Heart left ventricle (tissue), 16 donors: ENCODE results near the gene GAP43. TPM values are rescaled to one million over a fixed set of nuclear protein-coding genes. Genes with fewer than 3 reads are reported as not detected.
A peak's percentile ranks its signal among the peaks of the same experiment; 100 is the strongest.

Experiments
- ATAC-seq, 4 donors: fragments of 200-7000 bp; cut with Tn5 transposase; one replicate each; pipeline ENCODE4 v1.9.1; 2020 to 2022; ENCODE audit warnings: moderate library complexity in 4 of 4, mild to moderate bottlenecking in 3 of 4, moderate number of reproducible peaks in 1 of 4
- DNase-seq, 5 donors: peaks; one replicate each; pipeline ENCODE4 v3.0.0-alpha.2; 2020
- H3K27ac ChIP-seq, 12 donors: fragments of 200-600 bp; sonication (generic) in 4 of 12; one replicate each; pipeline versions ENCODE4 v1.5.0 to v1.8.0; 2016 to 2022; ENCODE audit warnings: mild to moderate bottlenecking in 2 of 12
- H3K27me3 ChIP-seq, 9 donors: fragments of 200-600 bp; sonication (generic) in 2 of 9; one replicate each; pipeline versions ENCODE4 v1.5.1 to v1.8.0; 2016 to 2022; ENCODE audit warnings: mild to moderate bottlenecking in 3 of 9
- H3K36me3 ChIP-seq, 9 donors: fragments of 200-600 bp; sonication (generic) in 2 of 9; one replicate each; pipeline versions ENCODE4 v1.5.0 to v1.8.0; 2018 to 2022; ENCODE audit warnings: mild to moderate bottlenecking in 2 of 9
- H3K4me1 ChIP-seq, 12 donors: fragments of 200-600 bp; sonication (generic) in 4 of 12; one replicate each; pipeline versions ENCODE4 v1.5.0 to v1.8.0; 2016 to 2022; ENCODE audit warnings: mild to moderate bottlenecking in 3 of 12
- H3K4me3 ChIP-seq, 12 donors: fragments of 200-600 bp; sonication (generic) in 4 of 12; one replicate each; pipeline versions ENCODE4 v1.5.0 to v1.8.0; 2017 to 2022; ENCODE audit warnings: mild to moderate bottlenecking in 9 of 12, moderate library complexity in 4 of 12
- H3K9me3 ChIP-seq, 12 donors: fragments of 200-600 bp; sonication (generic) in 4 of 12; one replicate each; pipeline versions ENCODE4 v1.5.0 to v1.8.0; 2016 to 2022; ENCODE audit warnings: mild to moderate bottlenecking in 1 of 12
- CTCF ChIP-seq, 12 donors: fragments of 200-600 bp; sonication (generic) in 4 of 12; IDR thresholded peaks; one replicate each; pipeline versions ENCODE4 v1.5.0 to v1.8.0; 2018 to 2022; ENCODE audit warnings: antibody characterized with exemption in 12 of 12, mild to moderate bottlenecking in 5 of 12
- POLR2A ChIP-seq, 2 donors: fragments of 450-650 bp; IDR thresholded peaks; one replicate each; pipeline ENCODE4 v1.6.1; 2017; ENCODE audit warnings: antibody characterized with exemption in 2 of 2, mild to moderate bottlenecking in 2 of 2, moderate library complexity in 2 of 2
- WGBS, 4 donors: extraction: QIAGEN DNeasy Blood & Tissue Kit in 2 of 4; methylation state at CpG; one replicate each; pipeline versions ENCODE4 v1.1.5 to v1.1.7; 2013 to 2018; 5-methylcytosine and 5-hydroxymethylcytosine counted together
- intact Hi-C, 10 donors: fragments of 100-400 bp; cut with DNase I; formaldehyde crosslinking; loops; one replicate each; pipeline versions ENCODE4 v1.11.1 to v1.14.2; 2022
- polyA plus RNA-seq, 2 donors: library from polyadenylated mRNA; stranded (reverse); fragments of 200-250 nt; gene quantifications; one replicate each; pipeline ENCODE4 v1.2.3, GENCODE V29; 2013
- total RNA-seq, 9 donors: library from RNA; depleted of rRNA in 2 of 9; stranded (reverse); fragments of >200 nt in 2 of 9; fragmentation: NEBNext Ultra II Directional in 3 of 9; extraction: Animal tissue kit (Norgen Biotek cat#: 25700) in 3 of 9; gene quantifications; one replicate each; pipeline versions ENCODE4 v1.1.0 to v1.2.4, GENCODE V29; 2016 to 2023
- donor health status: ischemic (EF 13 %, LVEDD 7.1; RV severe dilation, severe dysfunction).
- donor health status: healthy with polysubstance abuse.
- donor health status: DM: no; HTN: yes; CAD: no.
- donor health status: DM: no; HTN: no; CAD: no.
- donor health status: ischemic (EF 25% LVEDD 6.9; RV normal size, moderate dysfunction).
- donor health status: ischemic (EF 25% LVEDD 5.7; RV mildly dilated, moderate dysfunction).
- donor health status: healthy.
- donor health status: DM: yes; HTN: yes; CAD: no.
- donor health status: ischemic (EF 35%, LVEDD 5.7; RV mildly dilated, moderate dysfunction).
- donor health status: nonischemic (EF 11% LVEDD 7.7; RV severe dilation, severe dysfunction).
- donor health status: DM: yes; HTN: yes; CAD: no.
- donor health status: PGD.
- donor health status: ischemic (EF 29% LVEDD 5.4; RV normal size, mild dysfunction).
- donor health status: nonischemic (EF 23%, LVEDD 6.1; RV moderate dilation, normal function).

Gene GAP43
- total and polyA plus RNA-seq, 11 donors = 0.11 to 4.7 (median 1.2) TPM; not detected in 1

- 71 to 75% (median 73%) methylated on average over 9 of the region's 9 CpGs for WGBS, 4 donors
- H3K4me3 ChIP-seq = no peak overlapping the region
- intact Hi-C loops = loop anchor here (1.0 to 10.0 kb wide), 15 partner anchors 35 to 1309 kb away; no protein-coding TSS in a partner anchor
- H3K36me3 ChIP-seq = no peaks in the 10 kb centered on the region
- H3K27me3 ChIP-seq = no peaks in the 10 kb centered on the region
- DNase-seq (no peak), ATAC-seq (no peak)
- no peaks in the 10 kb centered on the region for H3K9me3 ChIP-seq
- H3K4me1 ChIP-seq = peaks cover 0 to 14% (median 0%) of the 10 kb centered on the region in 12 donors
- H3K27ac ChIP-seq = no peak overlapping the region
- TF ChIP-seq POLR2A (IDR thresholded peaks at IDR 0.05) (no peak), CTCF (IDR thresholded peaks at IDR 0.05) (no peak)
Measured at GRCh38 chr3:115693868-115694267, 70.6 kb downstream of the GAP43 start.

GRCh38 chr3:115695090-115695489 is 71.8 kb downstream of the GAP43 start:
- TF ChIP-seq CTCF (IDR thresholded peaks at IDR 0.05) (no peak), POLR2A (IDR thresholded peaks at IDR 0.05) (no peak)
- Histone ChIP-seq H3K9me3 (no peaks in the 10 kb centered on the region), H3K4me1 (peaks cover 0 to 17% (median 0%) of the 10 kb centered on the region in 12 donors), H3K4me3 (no peak overlapping the region), H3K27ac (no peak overlapping the region), H3K27me3 (no peaks in the 10 kb centered on the region), H3K36me3 (no peaks in the 10 kb centered on the region)
- intact Hi-C loops = loop anchor here in 6 of 10 donors (10.0 kb wide), 5 partner anchors 90 to 1310 kb away; no protein-coding TSS in a partner anchor
- ATAC-seq (no peak), DNase-seq (no peak)

GRCh38 chr3:115697263-115698053 is 74.1 kb downstream of the GAP43 start:
- intact Hi-C loops = loop anchor here in 6 of 10 donors (10.0 kb wide), 5 partner anchors 87 to 1313 kb away; no protein-coding TSS in a partner anchor
- no peak for ATAC-seq
- TF ChIP-seq CTCF (IDR thresholded peaks at IDR 0.05) = no peak
- TF ChIP-seq POLR2A (IDR thresholded peaks at IDR 0.05) = no peak

GRCh38 chr3:115698851-115699591 is 75.7 kb downstream of the GAP43 start:
- peak overlapping the region in 3 of 12 donors; percentile 10 to 43 (median 14) for H3K27ac ChIP-seq
- no peak overlapping the region for H3K4me3 ChIP-seq
- TF ChIP-seq CTCF (IDR thresholded peaks at IDR 0.05) = no peak
- no peak for TF ChIP-seq POLR2A (IDR thresholded peaks at IDR 0.05)
- no peaks in the 10 kb centered on the region for H3K27me3 ChIP-seq
- ATAC-seq (peak in 2 of 4 donors; percentile 52 to 94), DNase-seq (peak in 2 of 5 donors; percentile 19 to 39)
- peaks cover 0 to 6% (median 0%) of the 10 kb centered on the region in 12 donors for H3K4me1 ChIP-seq
- H3K9me3 ChIP-seq = peaks cover 0 to 7% (median 0%) of the 10 kb centered on the region in 12 donors
- intact Hi-C loops = loop anchor here in 6 of 10 donors (10.0 kb wide), 5 partner anchors 86 to 1314 kb away; no protein-coding TSS in a partner anchor
- 61 to 69% (median 66%) methylated on average over 8 of the region's 8 CpGs for WGBS, 4 donors
- no peaks in the 10 kb centered on the region for H3K36me3 ChIP-seq

More at GRCh38 chr3:115697263-115698053, 74.1 kb downstream of the GAP43 start:
- no peak for DNase-seq
- 87 to 91% (median 90%) methylated on average over 7 of the region's 7 CpGs for WGBS, 4 donors
- H3K27me3 ChIP-seq = no peaks in the 10 kb centered on the region
- no peak overlapping the region for H3K4me3 ChIP-seq
- H3K27ac ChIP-seq = no peak overlapping the region
- H3K36me3 ChIP-seq = no peaks in the 10 kb centered on the region
- peaks cover 0 to 15% (median 0%) of the 10 kb centered on the region in 12 donors for H3K4me1 ChIP-seq
- peaks cover 0 to 2% (median 0%) of the 10 kb centered on the region in 12 donors for H3K9me3 ChIP-seq
